ENCODE data around the gene CNGB1. TPM values are rescaled to one million over a fixed set of nuclear protein-coding genes. Genes with fewer than 3 reads are reported as not detected.
"Not testable (repeated sequence)": the region's sequence is repeated elsewhere in the genome, so short reads cannot be mapped to it uniquely, and the experiment has no call there.

The CNGB1 gene
- total RNA-seq, 1 experiment from 2014 or later = not detected

DNA sequence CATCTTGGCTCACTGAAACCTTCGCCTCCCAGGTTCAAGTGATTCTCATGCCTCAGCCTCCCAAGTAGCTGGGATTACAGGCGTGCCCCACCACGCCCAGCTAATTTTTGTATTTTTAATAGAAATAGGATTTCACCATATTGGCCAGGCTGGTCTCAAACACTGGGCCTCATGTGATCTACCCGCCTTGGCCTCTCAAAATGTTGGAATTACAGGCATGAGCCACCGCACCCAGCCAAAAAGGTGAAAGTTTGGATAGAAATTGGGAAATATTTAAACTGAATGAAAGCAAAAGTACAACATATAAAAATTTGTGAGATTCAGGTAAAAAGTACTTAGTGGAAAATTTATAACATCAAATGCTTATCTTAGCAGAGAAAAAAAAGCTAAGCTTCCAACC, 115.7 kb downstream of the CNGB1 start:
- no peak for DNase-seq (ENCODE audit: unreplicated experiment)
- BruUV-seq (replicated peaks) = no TSS peak
- ChIA-PET POLR2A (interaction anchor here (0.6 to 0.7 kb wide), 2 partner anchors 17 to 46 kb away, joined by 3 read pairs; no protein-coding TSS in a partner anchor), CTCF (interaction anchor here (0.9 kb wide), 1 partner anchor 9 kb away, joined by 3 read pairs; no protein-coding TSS in a partner anchor)
- TF ChIP-seq, protein P1, sequence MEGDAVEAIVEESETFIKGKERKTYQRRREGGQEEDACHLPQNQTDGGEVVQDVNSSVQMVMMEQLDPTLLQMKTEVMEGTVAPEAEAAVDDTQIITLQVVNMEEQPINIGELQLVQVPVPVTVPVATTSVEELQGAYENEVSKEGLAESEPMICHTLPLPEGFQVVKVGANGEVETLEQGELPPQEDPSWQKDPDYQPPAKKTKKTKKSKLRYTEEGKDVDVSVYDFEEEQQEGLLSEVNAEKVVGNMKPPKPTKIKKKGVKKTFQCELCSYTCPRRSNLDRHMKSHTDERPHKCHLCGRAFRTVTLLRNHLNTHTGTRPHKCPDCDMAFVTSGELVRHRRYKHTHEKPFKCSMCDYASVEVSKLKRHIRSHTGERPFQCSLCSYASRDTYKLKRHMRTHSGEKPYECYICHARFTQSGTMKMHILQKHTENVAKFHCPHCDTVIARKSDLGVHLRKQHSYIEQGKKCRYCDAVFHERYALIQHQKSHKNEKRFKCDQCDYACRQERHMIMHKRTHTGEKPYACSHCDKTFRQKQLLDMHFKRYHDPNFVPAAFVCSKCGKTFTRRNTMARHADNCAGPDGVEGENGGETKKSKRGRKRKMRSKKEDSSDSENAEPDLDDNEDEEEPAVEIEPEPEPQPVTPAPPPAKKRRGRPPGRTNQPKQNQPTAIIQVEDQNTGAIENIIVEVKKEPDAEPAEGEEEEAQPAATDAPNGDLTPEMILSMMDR (IDR thresholded peaks at IDR 0.05; ENCODE audit: unreplicated experiment) = no peak
- no peaks in the 10 kb centered on the region for H3K36me3 Mint-ChIP-seq (ENCODE audit: insufficient read depth, unreplicated experiment)
- no peak overlapping the region for H3K4me3 Mint-ChIP-seq (ENCODE audit: unreplicated experiment)
- no peaks in the 10 kb centered on the region for H3K9me3 Mint-ChIP-seq (ENCODE audit: unreplicated experiment)
- H3K4me1 Mint-ChIP-seq (ENCODE audit: insufficient read depth, unreplicated experiment) = no peaks in the 10 kb centered on the region
- H3K27ac Mint-ChIP-seq (ENCODE audit: low read depth, unreplicated experiment) = no peak overlapping the region
- intact Hi-C loops (cut with micrococcal nuclease) = no loop called here
- no peaks in the 10 kb centered on the region for H3K27me3 Mint-ChIP-seq (ENCODE audit: insufficient read depth, unreplicated experiment)

DNA sequence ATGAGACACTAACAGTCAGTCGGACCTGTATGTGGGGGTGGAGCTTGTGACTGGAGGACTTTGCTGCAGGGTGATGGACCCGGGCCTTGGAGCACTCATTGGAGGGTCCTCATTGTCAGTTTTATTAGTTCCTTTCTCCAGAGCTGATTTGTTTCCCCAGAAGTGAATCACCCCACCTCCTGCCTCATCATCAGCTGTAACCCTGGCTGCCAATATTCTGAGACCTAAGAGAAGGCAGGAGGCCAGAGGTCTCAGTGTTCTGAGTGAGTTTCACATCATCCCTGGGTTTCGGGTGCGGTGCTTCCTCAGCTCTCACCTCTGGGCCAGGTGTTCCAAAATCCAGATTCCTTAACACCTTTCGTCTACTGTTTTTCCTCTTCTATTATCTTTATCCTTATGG, 118.7 kb downstream of the CNGB1 start:
- ChIA-PET CTCF (interaction anchor here (0.5 to 2.3 kb wide), 6 partner anchors 11 to 183 kb away, joined by 3 to 13 read pairs (median 3); no protein-coding TSS in a partner anchor), POLR2A (interaction anchor here (0.7 kb wide), 1 partner anchor 51 kb away, joined by 3 read pairs; no protein-coding TSS in a partner anchor)
- Mint-ChIP-seq H3K9me3 (ENCODE audit: unreplicated experiment) (no peaks in the 10 kb centered on the region), H3K36me3 (ENCODE audit: insufficient read depth, unreplicated experiment) (no peaks in the 10 kb centered on the region), H3K4me3 (ENCODE audit: unreplicated experiment) (no peak overlapping the region), H3K27me3 (ENCODE audit: insufficient read depth, unreplicated experiment) (no peaks in the 10 kb centered on the region), H3K4me1 (ENCODE audit: insufficient read depth, unreplicated experiment) (no peaks in the 10 kb centered on the region), H3K27ac (ENCODE audit: low read depth, unreplicated experiment) (peak overlapping the region; percentile 41)
- no TSS peak for BruUV-seq (replicated peaks)
- intact Hi-C loops (cut with micrococcal nuclease) = no loop called here
- TF ChIP-seq, protein P1 (IDR thresholded peaks at IDR 0.05; ENCODE audit: unreplicated experiment) = no peak
- no peak for DNase-seq (ENCODE audit: unreplicated experiment)

DNA sequence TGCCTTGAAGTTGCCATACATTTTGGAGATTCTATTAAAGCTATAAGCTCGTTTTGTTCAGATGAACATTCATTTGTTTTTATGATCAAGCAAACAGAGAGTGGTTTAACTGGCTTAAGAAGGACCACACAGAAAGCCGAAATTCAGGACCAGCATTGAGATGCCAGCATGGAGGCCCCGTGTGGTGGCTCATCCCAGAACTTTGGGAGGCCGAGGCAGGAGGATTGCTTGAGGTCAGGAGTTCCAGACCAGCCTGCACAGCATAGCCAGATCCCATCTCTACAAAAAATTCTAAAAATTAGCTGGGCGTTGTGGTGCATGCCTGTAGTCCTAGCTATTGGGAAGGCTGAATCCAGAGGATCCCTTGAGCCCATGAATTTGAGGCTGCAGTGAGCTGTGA, 122.7 kb downstream of the CNGB1 start:
- ChIA-PET POLR2A (interaction anchor here (1.0 to 1.4 kb wide), 2 partner anchors 14 to 30 kb away, joined by 3 read pairs; no protein-coding TSS in a partner anchor), CTCF (interaction anchor here (0.6 to 3.0 kb wide), 6 partner anchors 10 to 88 kb away, joined by 3 to 19 read pairs (median 3); no protein-coding TSS in a partner anchor)
- H3K27me3 Mint-ChIP-seq (ENCODE audit: insufficient read depth, unreplicated experiment) = no peaks in the 10 kb centered on the region

DNA sequence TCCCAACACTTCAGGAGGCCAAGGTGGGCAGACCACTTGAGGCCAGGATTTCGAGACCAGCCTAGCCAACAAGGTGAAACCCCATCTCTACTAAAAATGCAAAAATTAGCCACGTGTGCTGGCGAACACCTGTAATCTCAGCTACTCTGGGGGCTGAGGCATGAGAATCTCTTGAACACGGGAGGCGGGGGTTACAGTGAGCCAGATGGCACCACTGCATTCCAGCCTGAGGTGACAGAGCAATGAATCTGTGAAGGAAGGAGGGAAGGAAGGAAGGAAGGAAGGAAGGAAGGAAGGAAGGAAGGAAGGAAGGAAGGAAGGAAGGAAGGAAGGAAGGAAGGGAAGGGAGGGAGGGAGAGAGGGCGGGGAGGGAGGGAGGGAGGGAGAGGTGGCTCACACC, 124.0 kb downstream of the CNGB1 start:
- intact Hi-C loops (cut with micrococcal nuclease); H3K27ac Mint-ChIP-seq (ENCODE audit: low read depth, unreplicated experiment); DNase-seq (ENCODE audit: unreplicated experiment); H3K4me3 Mint-ChIP-seq (ENCODE audit: unreplicated experiment); H3K27me3 Mint-ChIP-seq (ENCODE audit: insufficient read depth, unreplicated experiment); H3K4me1 Mint-ChIP-seq (ENCODE audit: insufficient read depth, unreplicated experiment); H3K36me3 Mint-ChIP-seq (ENCODE audit: insufficient read depth, unreplicated experiment); BruUV-seq (replicated peaks); H3K9me3 Mint-ChIP-seq (ENCODE audit: unreplicated experiment): not testable (repeated sequence)
- POLR2A ChIA-PET = interaction anchor here (0.9 to 1.0 kb wide), 2 partner anchors 9 to 19 kb away, joined by 3 read pairs; no protein-coding TSS in a partner anchor
- CTCF ChIA-PET = interaction anchor here (3.0 kb wide), 1 partner anchor 16 kb away, joined by 19 read pairs; no protein-coding TSS in a partner anchor

More for the DNA sequence above, 122.7 kb downstream of the CNGB1 start:
- no peaks in the 10 kb centered on the region for H3K9me3 Mint-ChIP-seq (ENCODE audit: unreplicated experiment)
- H3K4me1 Mint-ChIP-seq (ENCODE audit: insufficient read depth, unreplicated experiment) = peaks cover 5% of the 10 kb centered on the region
- no peak overlapping the region for H3K4me3 Mint-ChIP-seq (ENCODE audit: unreplicated experiment)
- intact Hi-C loops (cut with micrococcal nuclease) = no loop called here
- no peak for DNase-seq (ENCODE audit: unreplicated experiment)
- BruUV-seq (replicated peaks) = no TSS peak
- H3K36me3 Mint-ChIP-seq (ENCODE audit: insufficient read depth, unreplicated experiment) = no peaks in the 10 kb centered on the region
- no peak overlapping the region for H3K27ac Mint-ChIP-seq (ENCODE audit: low read depth, unreplicated experiment)
- TF ChIP-seq, protein P1 (IDR thresholded peaks at IDR 0.05; ENCODE audit: unreplicated experiment) = no peak

Measured in MCF 10A (cell line).